Natural killer cell (primary cell): Measurements from ENCODE around the gene GLRX3. TPM values are rescaled to one million over a fixed set of nuclear protein-coding genes. Genes with fewer than 3 reads are reported as not detected.

Source experiments
- ATAC-seq, 3 donors: fragments of 150-1000 bp in 2 of 3; fragments of 200-7000 bp in 1 of 3; cut with Tn5 transposase; 1 replicate in 1 of 3; 2 replicates in 2 of 3; pipeline ENCODE4 v1.10.0; 2021; ENCODE audit warnings: mild to moderate bottlenecking in 2 of 3, moderate library complexity in 2 of 3
- DNase-seq, 2 donors: peaks; one replicate each; pipeline versions ENCODE4 v3.0.0 to v3.0.0-alpha.2; 2013 to 2021; ENCODE audit warnings: mixed read lengths in 1 of 2
- H3K27ac ChIP-seq: one replicate; pipeline ENCODE4 v1.5.1; 2013; ENCODE audit warnings: mild to moderate bottlenecking, low read length
- H3K27me3 ChIP-seq: one replicate; pipeline ENCODE4 v1.6.1; 2013; ENCODE audit warnings: low read length; ENCODE audit not compliant: control insufficient read depth, insufficient read depth
- H3K36me3 ChIP-seq: one replicate; pipeline ENCODE4 v1.6.1; 2013; ENCODE audit warnings: low read length; ENCODE audit not compliant: control insufficient read depth, insufficient read depth
- H3K4me1 ChIP-seq: one replicate; pipeline ENCODE4 v1.6.1; 2013; ENCODE audit warnings: low read length; ENCODE audit not compliant: control insufficient read depth, insufficient read depth
- H3K4me3 ChIP-seq: one replicate; pipeline ENCODE4 v1.5.1; 2013; ENCODE audit warnings: low read length
- H3K9me3 ChIP-seq: one replicate; pipeline ENCODE4 v1.6.1; 2013; ENCODE audit warnings: low read length; ENCODE audit not compliant: control insufficient read depth, insufficient read depth
- H3K27ac Mint-ChIP-seq, 2 donors: one replicate each; pipeline ENCODE4 v1.8.0; 2022; ENCODE audit warnings: mild to moderate bottlenecking in 2 of 2, mixed read lengths in 2 of 2, moderate library complexity in 1 of 2
- H3K27me3 Mint-ChIP-seq, 2 donors: one replicate each; pipeline ENCODE4 v1.8.0; 2022; ENCODE audit warnings: low read depth in 2 of 2, mixed read lengths in 2 of 2
- H3K36me3 Mint-ChIP-seq: one replicate; pipeline ENCODE4 v1.8.0; 2022; ENCODE audit warnings: mixed read lengths
- H3K4me1 Mint-ChIP-seq, 2 donors: one replicate each; pipeline ENCODE4 v1.8.0; 2022; ENCODE audit warnings: mixed read lengths in 2 of 2
- H3K4me3 Mint-ChIP-seq: one replicate; pipeline ENCODE4 v1.8.0; 2022; ENCODE audit warnings: mild to moderate bottlenecking, moderate library complexity, mixed read lengths
- H3K9me3 Mint-ChIP-seq, 2 donors: one replicate each; pipeline ENCODE4 v1.8.0; 2022; ENCODE audit warnings: mixed read lengths in 2 of 2
- WGBS: methylation state at CpG from one replicate; pipeline ENCODE4 v1.1.7; 2013; ENCODE audit warnings: missing lambda C conversion rate; ENCODE audit not compliant: insufficient coverage; 5-methylcytosine and 5-hydroxymethylcytosine counted together
- intact Hi-C: fragments of 100-400 bp; cut with micrococcal nuclease; formaldehyde crosslinking; loops from one replicate; pipeline ENCODE4 v1.14.2; 2022
- total RNA-seq, 4 donors: library from RNA; stranded (reverse); fragments of 120-200 nt in 1 of 4; gene quantifications; one replicate each; pipeline versions ENCODE4 v1.2.3 to v1.2.4, GENCODE V29; 2013 to 2022
- TF ChIP-seq, protein P1 (sequence below): fragments of 200-600 bp; IDR thresholded peaks from one replicate; pipeline ENCODE4 v1.8.0; 2022; ENCODE audit warnings: antibody characterized with exemption

Gene GLRX3
- total RNA-seq, 3 donors from 2014 or later (not counting 1 experiment from before 2014, with no cell fraction given) = 33.8 to 51.7 (median 39.1) TPM

DNA sequence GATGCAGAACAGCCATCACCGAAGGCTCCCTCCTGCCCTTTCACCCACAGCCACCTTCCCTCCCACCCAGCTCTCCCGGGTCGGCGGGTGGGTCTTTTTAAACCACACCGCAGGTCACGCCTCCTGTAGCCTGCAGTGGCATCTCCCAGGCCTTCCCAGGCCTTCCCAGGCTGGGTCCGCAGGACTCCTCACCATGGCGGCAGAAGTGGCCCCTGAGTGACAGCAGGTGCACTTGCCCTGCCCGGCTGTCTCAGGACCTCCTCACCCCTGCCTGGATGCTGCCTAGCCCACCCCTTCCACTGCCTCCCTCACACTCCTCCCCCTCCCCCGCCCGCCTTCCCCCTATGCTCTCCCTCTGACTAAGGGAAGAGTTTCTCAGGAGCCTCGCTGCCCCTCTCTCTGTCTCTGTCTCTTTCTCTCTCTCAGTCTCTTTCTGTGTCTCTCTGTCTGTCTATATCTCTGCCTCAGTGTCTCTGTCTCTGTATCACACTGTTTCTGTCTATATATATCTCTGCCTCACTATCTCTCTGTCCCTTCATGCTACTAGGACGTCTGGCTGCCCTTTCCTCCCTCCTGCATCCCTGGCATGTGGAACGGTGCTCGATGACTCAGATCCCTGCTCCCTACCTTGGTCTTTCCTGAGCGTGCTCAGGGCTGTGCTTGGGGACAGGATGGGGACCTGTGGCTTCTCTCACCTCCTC, 57.5 kb downstream of the GLRX3 start:
- WGBS = 83% methylated on average over 16 of the region's 16 CpGs
- H3K4me3 Mint-ChIP-seq = no peak overlapping the region
- no peak overlapping the region for H3K27ac Mint-ChIP-seq
- no peaks in the 10 kb centered on the region for H3K9me3 ChIP-seq
- H3K27me3 ChIP-seq = no peaks in the 10 kb centered on the region
- intact Hi-C loops = no loop called here
- H3K4me3 ChIP-seq = no peak overlapping the region
- ATAC-seq (no peak), DNase-seq (no peak)
- H3K27ac ChIP-seq = no peak overlapping the region
- H3K9me3 Mint-ChIP-seq = no peaks in the 10 kb centered on the region
- peaks cover 4% of the 10 kb centered on the region in 2 donors for H3K4me1 Mint-ChIP-seq
- TF ChIP-seq, protein P1, sequence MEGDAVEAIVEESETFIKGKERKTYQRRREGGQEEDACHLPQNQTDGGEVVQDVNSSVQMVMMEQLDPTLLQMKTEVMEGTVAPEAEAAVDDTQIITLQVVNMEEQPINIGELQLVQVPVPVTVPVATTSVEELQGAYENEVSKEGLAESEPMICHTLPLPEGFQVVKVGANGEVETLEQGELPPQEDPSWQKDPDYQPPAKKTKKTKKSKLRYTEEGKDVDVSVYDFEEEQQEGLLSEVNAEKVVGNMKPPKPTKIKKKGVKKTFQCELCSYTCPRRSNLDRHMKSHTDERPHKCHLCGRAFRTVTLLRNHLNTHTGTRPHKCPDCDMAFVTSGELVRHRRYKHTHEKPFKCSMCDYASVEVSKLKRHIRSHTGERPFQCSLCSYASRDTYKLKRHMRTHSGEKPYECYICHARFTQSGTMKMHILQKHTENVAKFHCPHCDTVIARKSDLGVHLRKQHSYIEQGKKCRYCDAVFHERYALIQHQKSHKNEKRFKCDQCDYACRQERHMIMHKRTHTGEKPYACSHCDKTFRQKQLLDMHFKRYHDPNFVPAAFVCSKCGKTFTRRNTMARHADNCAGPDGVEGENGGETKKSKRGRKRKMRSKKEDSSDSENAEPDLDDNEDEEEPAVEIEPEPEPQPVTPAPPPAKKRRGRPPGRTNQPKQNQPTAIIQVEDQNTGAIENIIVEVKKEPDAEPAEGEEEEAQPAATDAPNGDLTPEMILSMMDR = no peak
- no peaks in the 10 kb centered on the region for H3K36me3 Mint-ChIP-seq
- peaks cover 0 to 12% of the 10 kb centered on the region in 2 donors for H3K27me3 Mint-ChIP-seq
- no peaks in the 10 kb centered on the region for H3K36me3 ChIP-seq
- H3K4me1 ChIP-seq = peaks cover 10% of the 10 kb centered on the region

DNA sequence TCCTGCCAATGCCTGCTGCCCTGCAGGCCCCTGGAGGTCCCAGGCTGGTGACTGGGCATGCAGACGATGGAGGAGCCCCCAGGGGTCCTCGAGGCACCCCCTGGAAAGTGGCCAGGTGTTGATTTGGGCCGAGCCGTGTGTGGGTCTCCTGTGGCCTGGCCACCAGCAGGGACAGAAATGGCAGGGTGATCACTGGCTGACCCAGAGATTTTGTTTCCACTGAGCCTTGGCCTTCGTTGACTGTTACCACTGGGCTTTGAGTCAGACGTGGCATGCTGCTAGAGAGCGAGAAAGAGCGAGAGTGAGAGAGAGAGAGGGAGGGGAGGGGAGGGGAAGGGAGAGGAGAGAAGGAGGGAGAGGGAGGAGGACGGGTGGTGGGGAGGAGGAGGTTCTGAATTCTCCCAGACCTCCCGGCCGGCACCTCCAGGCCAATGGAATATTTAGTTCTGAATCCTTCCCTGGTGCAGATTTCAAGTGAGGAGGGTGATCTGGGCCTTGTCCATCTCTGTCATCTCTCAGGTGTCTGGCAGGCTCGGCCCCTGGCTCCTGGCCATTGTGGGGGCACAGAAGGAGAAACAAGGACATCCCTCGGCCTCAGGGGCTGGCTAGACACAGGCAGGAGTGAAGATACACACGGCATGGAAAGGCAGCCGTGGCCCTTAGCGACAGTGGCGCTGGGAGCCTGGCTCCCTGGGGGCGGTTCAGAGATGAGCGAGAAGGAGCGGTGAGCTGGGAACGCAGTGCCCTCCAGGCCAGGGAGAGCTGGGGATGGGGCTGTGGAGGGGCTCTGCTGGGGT, 58.2 kb downstream of the GLRX3 start:
- no peak for ATAC-seq
- intact Hi-C loops = no loop called here
- no peak overlapping the region for H3K27ac Mint-ChIP-seq

DNA sequence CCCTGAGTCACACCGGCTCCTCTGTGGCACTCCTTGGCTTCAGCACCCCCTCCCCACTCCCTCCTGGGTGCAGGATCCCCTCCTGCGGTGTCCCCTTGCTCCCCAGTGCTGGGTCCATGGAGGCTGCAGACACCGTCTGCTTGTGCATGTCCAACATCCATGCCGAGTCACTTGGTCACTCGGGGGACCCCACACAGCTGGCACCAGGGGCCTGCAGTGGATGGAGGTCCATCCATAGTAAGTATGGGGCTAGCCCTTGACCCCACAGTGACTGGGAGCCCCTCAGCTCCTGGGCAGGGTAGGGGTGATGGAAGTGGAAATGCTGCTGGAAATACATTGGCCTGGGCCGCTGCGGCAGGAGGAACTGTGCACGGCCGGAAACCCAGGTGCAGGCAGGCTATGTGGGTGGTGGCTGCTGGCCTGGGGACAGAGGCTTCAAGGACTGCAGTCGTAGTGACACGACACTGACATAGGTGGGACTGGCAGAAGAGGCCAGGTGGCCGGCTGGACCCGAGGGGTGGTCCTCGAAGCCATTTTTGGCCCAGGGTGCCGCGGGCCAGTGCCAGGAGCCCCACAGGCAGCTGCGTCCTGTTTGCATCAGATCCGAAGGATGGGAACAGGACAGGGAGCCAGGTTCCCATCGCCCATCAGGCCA, 58.9 kb downstream of the GLRX3 start:
- no peak overlapping the region for H3K27ac Mint-ChIP-seq
- H3K9me3 ChIP-seq = no peaks in the 10 kb centered on the region
- ATAC-seq (no peak), DNase-seq (no peak)
- H3K27ac ChIP-seq = no peak overlapping the region
- peaks cover 0 to 12% of the 10 kb centered on the region in 2 donors for H3K27me3 Mint-ChIP-seq
- H3K36me3 ChIP-seq = no peaks in the 10 kb centered on the region
- peaks cover under 1% of the 10 kb centered on the region in 2 donors for H3K4me1 Mint-ChIP-seq
- H3K36me3 Mint-ChIP-seq = no peaks in the 10 kb centered on the region
- intact Hi-C loops = no loop called here
- peaks cover 4% of the 10 kb centered on the region for H3K4me1 ChIP-seq
- no peak overlapping the region for H3K4me3 Mint-ChIP-seq
- TF ChIP-seq, protein P1 = no peak
- H3K4me3 ChIP-seq = no peak overlapping the region
- no peaks in the 10 kb centered on the region for H3K27me3 ChIP-seq
- H3K9me3 Mint-ChIP-seq = no peaks in the 10 kb centered on the region
- WGBS = 95% methylated on average over 19 of the region's 19 CpGs

More for the DNA sequence above, 58.2 kb downstream of the GLRX3 start:
- Mint-ChIP-seq H3K9me3 (no peaks in the 10 kb centered on the region), H3K4me3 (no peak overlapping the region), H3K4me1 (peaks cover 4% of the 10 kb centered on the region in 2 donors), H3K36me3 (no peaks in the 10 kb centered on the region), H3K27me3 (peaks cover 0 to 12% of the 10 kb centered on the region in 2 donors)
- H3K36me3 ChIP-seq = no peaks in the 10 kb centered on the region
- no peaks in the 10 kb centered on the region for H3K27me3 ChIP-seq
- H3K9me3 ChIP-seq = no peaks in the 10 kb centered on the region
- DNase-seq = no peak
- WGBS = 86% methylated on average over 21 of the region's 21 CpGs
- TF ChIP-seq, protein P1 = no peak
- H3K4me1 ChIP-seq = peaks cover 10% of the 10 kb centered on the region
- no peak overlapping the region for H3K27ac ChIP-seq
- H3K4me3 ChIP-seq = no peak overlapping the region
